OCI-LY7 (cell line): ENCODE data around the gene PCDHGC4.

Experiments used
- EZH2phosphoT487 ChIP-seq: fragments of 200-600 bp; sonication (generic); IDR thresholded peaks from 2 replicates; pipeline ENCODE4 v1.6.1; 2018; ENCODE audit warnings: low read depth, borderline replicate concordance, mild to moderate bottlenecking, mixed run types, antibody characterized with exemption, low read length, moderate library complexity, mixed read lengths
- TF ChIP-seq, protein P1 (sequence below): fragments of 200-600 bp; sonication (generic); conservative IDR thresholded peaks from 2 replicates; pipeline ENCODE4 v1.5.1; 2014; ENCODE audit warnings: mild to moderate bottlenecking, antibody characterized with exemption, low read length, moderate library complexity, mixed read lengths

DNA sequence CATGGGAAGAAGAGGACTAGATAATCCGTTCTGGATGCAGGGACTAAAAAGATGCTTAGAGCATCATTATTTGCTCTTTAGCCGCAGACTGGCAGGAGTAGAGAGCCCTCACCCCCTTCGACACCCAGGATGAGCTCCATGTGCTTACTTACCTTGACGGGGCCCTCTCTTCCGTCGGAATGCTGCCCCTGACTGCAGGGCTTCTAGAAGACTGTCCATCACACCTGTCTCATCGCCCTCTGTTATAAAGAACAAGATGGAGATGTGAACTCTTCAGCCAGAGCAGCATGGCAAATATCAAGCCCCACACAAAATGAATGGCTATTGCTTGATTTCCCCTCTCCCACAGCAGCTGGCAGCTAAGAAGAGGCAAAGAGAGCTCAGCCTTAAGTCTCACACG is 39.2 kb downstream of the PCDHGC4 start:
- TF ChIP-seq, protein P1, sequence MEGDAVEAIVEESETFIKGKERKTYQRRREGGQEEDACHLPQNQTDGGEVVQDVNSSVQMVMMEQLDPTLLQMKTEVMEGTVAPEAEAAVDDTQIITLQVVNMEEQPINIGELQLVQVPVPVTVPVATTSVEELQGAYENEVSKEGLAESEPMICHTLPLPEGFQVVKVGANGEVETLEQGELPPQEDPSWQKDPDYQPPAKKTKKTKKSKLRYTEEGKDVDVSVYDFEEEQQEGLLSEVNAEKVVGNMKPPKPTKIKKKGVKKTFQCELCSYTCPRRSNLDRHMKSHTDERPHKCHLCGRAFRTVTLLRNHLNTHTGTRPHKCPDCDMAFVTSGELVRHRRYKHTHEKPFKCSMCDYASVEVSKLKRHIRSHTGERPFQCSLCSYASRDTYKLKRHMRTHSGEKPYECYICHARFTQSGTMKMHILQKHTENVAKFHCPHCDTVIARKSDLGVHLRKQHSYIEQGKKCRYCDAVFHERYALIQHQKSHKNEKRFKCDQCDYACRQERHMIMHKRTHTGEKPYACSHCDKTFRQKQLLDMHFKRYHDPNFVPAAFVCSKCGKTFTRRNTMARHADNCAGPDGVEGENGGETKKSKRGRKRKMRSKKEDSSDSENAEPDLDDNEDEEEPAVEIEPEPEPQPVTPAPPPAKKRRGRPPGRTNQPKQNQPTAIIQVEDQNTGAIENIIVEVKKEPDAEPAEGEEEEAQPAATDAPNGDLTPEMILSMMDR: no peak
- no peak for TF ChIP-seq EZH2phosphoT487
